Parietal lobe (tissue), 1 donor: ENCODE data around the gene FBLN7. TPM values are rescaled to one million over a fixed set of nuclear protein-coding genes. Genes with fewer than 3 reads are reported as not detected.

Experiments
- total RNA-seq: library from RNA; depleted of rRNA; stranded (reverse); fragments of >200 nt; gene quantifications from one replicate; pipeline ENCODE4 v1.2.3, GENCODE V29; 2014

Gene FBLN7
- total RNA-seq = 2.5 TPM

GRCh38 chr2:112138159-112139032 is at the start of gene FBLN7:
Gene FBLN7, plus strand, starts transcription at chr2:112138385. Its CDS starts 271 bp downstream, at chr2:112138656.

Other genes with a start within 250 kb of the FBLN7 start
- gene MERTK, start 239.8 kb upstream of the FBLN7 start, total RNA-seq = 5.9 TPM
- 10.0 TPM for gene TMEM87B, start 83.1 kb upstream of the FBLN7 start, total RNA-seq
- gene ZC3H8, start 116.7 kb downstream of the FBLN7 start, total RNA-seq = 88.0 TPM
- gene ZC3H6, start 137.2 kb downstream of the FBLN7 start, total RNA-seq = 40.1 TPM